Stomach (tissue), 4 donors: Measurements from ENCODE around the gene SMARCD2.

ENCODE experiments used
- POLR2A ChIP-seq, 4 donors: fragments of 450-650 bp; IDR thresholded peaks; one replicate each; pipeline ENCODE4 v1.6.1; 2016; ENCODE audit warnings: antibody characterized with exemption in 4 of 4, control low read depth in 2 of 4, mild to moderate bottlenecking in 1 of 4, moderate library complexity in 1 of 4
- POLR2AphosphoS5 ChIP-seq, 3 donors: sonication (generic); formaldehyde crosslinking; IDR thresholded peaks; one replicate each; pipeline ENCODE4 v1.6.1; 2016; ENCODE audit warnings: antibody characterized with exemption in 3 of 3
- TF ChIP-seq, protein P1 (sequence below), 7 experiments: fragments of 450-650 bp in 4 of 7; fragments of 200-600 bp in 3 of 7; sonication (generic) in 3 of 7; IDR thresholded peaks; one replicate each; pipeline ENCODE4 v1.5.1; 2016 to 2019; ENCODE audit warnings: antibody characterized with exemption in 7 of 7, control low read depth in 2 of 7, mild to moderate bottlenecking in 1 of 7

DNA sequence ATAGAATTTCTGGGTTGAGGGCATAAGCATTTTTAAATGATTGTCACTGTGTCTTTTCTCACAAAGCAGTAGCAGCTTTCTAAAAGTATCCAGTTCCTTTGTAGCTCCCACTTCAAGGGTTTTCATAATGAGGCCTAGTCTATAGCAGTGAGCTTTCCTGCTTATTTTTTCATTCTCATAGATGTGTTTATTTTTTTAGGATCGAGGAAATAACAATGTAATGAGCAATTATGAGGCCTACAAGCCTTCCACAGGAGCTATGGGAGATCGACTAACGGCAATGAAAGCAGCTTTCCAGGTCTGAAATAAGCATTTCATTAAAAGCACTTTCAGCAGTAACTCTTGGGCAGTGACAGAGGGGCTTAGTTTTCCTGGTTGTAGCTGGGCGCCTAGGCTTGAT, 25.8 kb downstream of the SMARCD2 start:
- TF ChIP-seq, protein P1, sequence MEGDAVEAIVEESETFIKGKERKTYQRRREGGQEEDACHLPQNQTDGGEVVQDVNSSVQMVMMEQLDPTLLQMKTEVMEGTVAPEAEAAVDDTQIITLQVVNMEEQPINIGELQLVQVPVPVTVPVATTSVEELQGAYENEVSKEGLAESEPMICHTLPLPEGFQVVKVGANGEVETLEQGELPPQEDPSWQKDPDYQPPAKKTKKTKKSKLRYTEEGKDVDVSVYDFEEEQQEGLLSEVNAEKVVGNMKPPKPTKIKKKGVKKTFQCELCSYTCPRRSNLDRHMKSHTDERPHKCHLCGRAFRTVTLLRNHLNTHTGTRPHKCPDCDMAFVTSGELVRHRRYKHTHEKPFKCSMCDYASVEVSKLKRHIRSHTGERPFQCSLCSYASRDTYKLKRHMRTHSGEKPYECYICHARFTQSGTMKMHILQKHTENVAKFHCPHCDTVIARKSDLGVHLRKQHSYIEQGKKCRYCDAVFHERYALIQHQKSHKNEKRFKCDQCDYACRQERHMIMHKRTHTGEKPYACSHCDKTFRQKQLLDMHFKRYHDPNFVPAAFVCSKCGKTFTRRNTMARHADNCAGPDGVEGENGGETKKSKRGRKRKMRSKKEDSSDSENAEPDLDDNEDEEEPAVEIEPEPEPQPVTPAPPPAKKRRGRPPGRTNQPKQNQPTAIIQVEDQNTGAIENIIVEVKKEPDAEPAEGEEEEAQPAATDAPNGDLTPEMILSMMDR (IDR thresholded peaks at IDR 0.05), result no peak
- no peak for TF ChIP-seq POLR2A (IDR thresholded peaks at IDR 0.05)
- no peak for TF ChIP-seq POLR2AphosphoS5 (IDR thresholded peaks at IDR 0.05)
